Measurements from ENCODE around the gene SPATA46. TPM values are rescaled to one million over a fixed set of nuclear protein-coding genes. Genes with fewer than 3 reads are reported as not detected.
A peak's percentile ranks its signal among the peaks of the same experiment; 100 is the strongest.
"Not testable (repeated sequence)": the region's sequence is repeated elsewhere in the genome, so short reads cannot be mapped to it uniquely, and the experiment has no call there.

Gene SPATA46
- total RNA-seq (not detected), polyA plus RNA-seq (not detected)
- long read RNA-seq, donor 1 = 0 reads
- long read RNA-seq, donor 2 = 0 reads
- long read RNA-seq, donor 3 = 0 reads

- no peak for TF ChIP-seq CTCF (IDR thresholded peaks at IDR 0.05)
- no peak for TF ChIP-seq POLR2A (IDR thresholded peaks at IDR 0.05)
- Histone ChIP-seq H3K4me3 (no peak within 1 kb of the TSS), H3K4me1 (peaks cover 0 to 6% (median 0%) of the 10 kb centered on the region in 12 donors), H3K27ac (no peak within 1 kb of the TSS), H3K36me3 (no peaks in the 10 kb centered on the region), H3K9me3 (no peaks in the 10 kb centered on the region), H3K27me3 (no peaks in the 10 kb centered on the region)
- intact Hi-C loops (cut with DNase I) = no loop called here
- ATAC-seq (no peak), DNase-seq (no peak)
- WGBS, 4 donors = 94 to 95% (median 95%) methylated on average over 5 of the region's 5 CpGs
Measured at GRCh38 chr1:162376691-162377090, at the start of gene SPATA46. TSS of gene SPATA46 (minus strand) at chr1:162376854. CDS start at chr1:162376790, 64 bp downstream.

DNA sequence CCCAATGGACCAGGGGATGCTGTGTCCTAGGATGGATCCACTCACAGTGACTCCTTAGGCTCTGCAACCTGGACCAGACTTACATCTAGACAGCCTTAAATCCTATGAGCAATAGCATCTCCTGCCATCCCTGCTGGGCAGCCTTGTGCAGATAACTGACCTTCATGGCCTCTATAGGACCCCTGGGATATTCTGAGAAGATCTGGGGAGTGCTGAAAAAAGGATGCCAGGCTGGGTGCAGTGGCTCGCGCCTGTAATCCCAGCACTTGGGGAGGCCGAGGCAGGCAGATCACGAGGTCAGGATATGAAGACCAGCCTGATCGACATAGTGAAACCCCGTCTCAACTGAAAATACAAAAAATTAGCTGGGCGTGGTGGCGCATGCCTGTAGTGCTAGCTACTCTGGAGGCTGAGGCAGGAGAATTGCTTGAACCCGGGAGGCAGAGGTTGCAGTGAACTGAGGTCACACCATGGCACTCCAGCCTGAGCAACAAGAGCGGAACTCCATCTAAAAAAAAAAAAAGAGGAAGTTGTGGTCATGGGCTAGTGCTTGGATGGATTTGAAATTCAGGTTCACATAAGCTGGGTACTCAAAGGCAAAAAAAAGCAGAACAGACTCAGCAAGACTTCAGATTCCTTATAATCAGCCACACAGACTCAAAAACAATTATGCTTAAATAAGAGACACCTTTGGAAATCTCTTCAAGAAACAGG, 46.2 kb upstream of the SPATA46 start:
- no peaks in the 10 kb centered on the region for H3K36me3 ChIP-seq
- WGBS, 4 donors = 79 to 89% (median 84%) methylated on average over 10 of the region's 10 CpGs
- H3K9me3 ChIP-seq = peaks cover 0 to 5% (median 0%) of the 10 kb centered on the region in 12 donors
- no peak overlapping the region for H3K4me3 ChIP-seq
- intact Hi-C loops (cut with DNase I) = no loop called here
- no peaks in the 10 kb centered on the region for H3K27me3 ChIP-seq
- peaks cover 0 to 40% (median 0%) of the 10 kb centered on the region in 12 donors for H3K4me1 ChIP-seq
- ATAC-seq (peak in 1 of 4 donors; percentile 58), DNase-seq (no peak)
- H3K27ac ChIP-seq = no peak overlapping the region
- TF ChIP-seq POLR2A (IDR thresholded peaks at IDR 0.05) (no peak), CTCF (IDR thresholded peaks at IDR 0.05) (no peak)

DNA sequence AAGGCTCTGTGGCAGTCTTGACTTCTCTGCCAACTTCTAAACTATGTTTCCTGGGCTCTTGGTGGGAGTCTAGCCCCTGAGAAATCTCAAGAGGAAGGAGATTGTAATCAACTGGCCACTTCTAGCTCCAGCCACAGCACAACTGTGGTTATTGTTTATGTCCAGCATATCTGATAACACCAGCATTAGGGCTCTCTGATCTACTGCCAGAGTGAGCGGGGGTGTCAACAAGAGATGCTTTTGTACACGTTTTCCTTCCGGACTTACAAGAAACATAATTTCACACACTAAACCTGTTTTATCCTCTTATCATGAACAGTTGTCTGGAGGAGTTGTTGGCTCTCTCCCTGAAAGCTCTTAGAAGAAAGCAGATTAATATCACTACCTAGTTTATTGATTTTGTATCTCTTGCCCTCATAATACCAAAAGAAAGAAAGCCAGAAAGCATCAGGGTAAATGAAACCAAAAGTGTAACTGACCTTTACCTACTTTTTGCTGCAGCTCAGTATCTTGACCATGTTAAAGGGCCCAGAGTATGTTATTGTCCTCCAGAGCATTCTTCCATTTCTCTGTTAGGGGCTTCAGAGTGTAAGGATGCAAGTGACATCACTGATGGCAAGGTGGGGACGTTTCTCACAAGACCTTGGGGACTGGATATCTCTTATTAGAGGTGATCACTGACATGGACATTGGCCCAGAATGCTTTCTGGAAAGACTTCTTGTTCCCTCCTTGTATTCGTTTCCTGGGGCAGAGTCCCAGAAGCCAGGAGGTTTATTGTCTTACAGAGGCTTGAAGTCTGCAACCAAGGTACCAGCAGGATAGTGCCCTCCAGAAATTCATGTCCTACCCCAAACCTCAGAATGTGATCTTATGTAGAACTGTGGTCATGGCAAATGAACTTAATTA, 44.9 kb upstream of the SPATA46 start:
- no peak for ATAC-seq
- 42 to 49% (median 46%) methylated on average over 5 of the region's 5 CpGs for WGBS, 4 donors
- Histone ChIP-seq H3K9me3 (peaks cover 0 to 5% (median 0%) of the 10 kb centered on the region in 12 donors), H3K4me3 (no peak overlapping the region), H3K27me3 (no peaks in the 10 kb centered on the region), H3K27ac (no peak overlapping the region), H3K4me1 (peaks cover 0 to 40% (median 0%) of the 10 kb centered on the region in 12 donors), H3K36me3 (no peaks in the 10 kb centered on the region)
- no peak for DNase-seq
- no peak for TF ChIP-seq CTCF (IDR thresholded peaks at IDR 0.05)
- no peak for TF ChIP-seq POLR2A (IDR thresholded peaks at IDR 0.05)
- intact Hi-C loops (cut with DNase I) = no loop called here

GRCh38 chr1:162420120-162420519, 43.5 kb upstream of the SPATA46 start:
- WGBS, 4 donors = 78 to 85% (median 82%) methylated on average over 3 of the region's 3 CpGs
- ATAC-seq = no peak
- H3K9me3 ChIP-seq = peaks cover 0 to 6% (median 0%) of the 10 kb centered on the region in 12 donors
- DNase-seq = no peak
- no peak overlapping the region for H3K4me3 ChIP-seq
- intact Hi-C loops (cut with DNase I) = no loop called here
- no peak overlapping the region for H3K27ac ChIP-seq
- H3K36me3 ChIP-seq = no peaks in the 10 kb centered on the region
- no peak for TF ChIP-seq CTCF (IDR thresholded peaks at IDR 0.05)
- no peaks in the 10 kb centered on the region for H3K27me3 ChIP-seq
- H3K4me1 ChIP-seq = peaks cover 0 to 40% (median 0%) of the 10 kb centered on the region in 12 donors

DNA sequence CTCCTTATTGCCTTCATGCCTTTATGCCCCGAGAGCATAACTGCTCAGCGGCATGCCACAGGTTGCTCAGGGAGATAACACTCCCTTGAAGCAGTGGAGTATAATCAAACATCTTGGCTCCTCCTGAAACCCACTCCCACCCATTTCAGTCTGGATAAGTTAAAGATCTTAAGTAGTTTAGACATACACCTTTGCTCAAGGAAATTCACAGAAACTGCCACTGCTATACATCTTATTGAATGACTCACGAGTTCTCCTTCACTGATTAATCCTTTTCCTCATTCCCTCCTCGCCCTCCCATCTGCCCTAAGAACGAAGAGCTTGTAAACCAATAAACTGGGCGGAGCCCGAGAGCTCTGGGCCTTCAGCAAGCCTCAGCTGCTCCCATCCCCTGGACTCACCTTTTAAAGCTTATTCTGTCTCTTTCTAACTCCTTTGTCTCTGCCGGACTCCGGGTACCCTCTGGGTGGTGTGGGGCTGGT, 42.8 kb upstream of the SPATA46 start:
- H3K27me3 ChIP-seq; H3K4me3 ChIP-seq; intact Hi-C loops (cut with DNase I); H3K36me3 ChIP-seq; ATAC-seq; DNase-seq; H3K27ac ChIP-seq; H3K9me3 ChIP-seq: not testable (repeated sequence)
- WGBS, 4 donors = 67 to 79% (median 76%) methylated on average over 9 of the region's 9 CpGs
- peaks cover 0 to 36% (median 0%) of the 10 kb centered on the region in 12 donors for H3K4me1 ChIP-seq

DNA sequence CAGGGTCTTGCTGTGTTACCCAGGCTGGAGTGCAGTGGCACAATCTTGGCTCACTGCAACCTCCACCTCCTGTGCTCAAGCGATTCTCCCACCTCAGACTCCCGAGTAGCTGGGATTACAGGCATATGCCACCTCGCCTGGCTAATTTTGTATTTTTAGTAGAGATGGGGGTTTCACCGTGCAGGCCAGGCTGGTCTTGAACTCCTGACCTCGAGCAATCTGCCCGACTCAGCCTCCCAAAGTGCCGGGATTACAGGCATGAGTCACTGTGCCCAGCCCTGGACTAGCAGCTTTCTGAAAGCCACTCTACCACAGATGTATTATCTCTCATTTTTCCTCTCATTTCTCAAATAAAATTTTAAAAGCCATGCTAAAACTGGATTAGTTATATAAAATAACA, 41.9 kb upstream of the SPATA46 start:
- intact Hi-C loops (cut with DNase I); H3K4me3 ChIP-seq; H3K27ac ChIP-seq; DNase-seq; H3K9me3 ChIP-seq; ATAC-seq; H3K27me3 ChIP-seq; H3K36me3 ChIP-seq: not testable (repeated sequence)
- H3K4me1 ChIP-seq = peaks cover 0 to 27% (median 0%) of the 10 kb centered on the region in 12 donors
- WGBS, 4 donors = 79 to 88% (median 82%) methylated on average over 7 of the region's 7 CpGs
